HEK293 (cell line): ENCODE measurements around the gene PPCDC.

ENCODE experiments used
- ELK4 ChIP-seq: IDR thresholded peaks from 2 replicates; pipeline ENCODE4 v1.6.1; 2011; ENCODE audit warnings: mild to moderate bottlenecking, low read depth, low read length, borderline replicate concordance
- GFI1B ChIP-seq: fragments of 450-650 bp; formaldehyde crosslinking; IDR thresholded peaks from 2 replicates; pipeline ENCODE4 v1.5.1; 2016; ENCODE audit warnings: missing biosample characterization, missing genetic modification characterization
- ZBTB11 ChIP-seq: fragments of 450-650 bp; formaldehyde crosslinking; conservative IDR thresholded peaks from 2 replicates; pipeline ENCODE4 v1.5.1; 2016; ENCODE audit warnings: low read depth, missing biosample characterization, missing genetic modification characterization
- ZBTB20 ChIP-seq: fragments of 450-650 bp; formaldehyde crosslinking; IDR thresholded peaks from 2 replicates; pipeline ENCODE4 v1.5.1; 2016; ENCODE audit warnings: missing biosample characterization, missing genetic modification characterization
- ZBTB7A ChIP-seq: fragments of 450-650 bp; formaldehyde crosslinking; IDR thresholded peaks from 2 replicates; pipeline ENCODE4 v1.5.1; 2016; ENCODE audit warnings: low read depth, missing biosample characterization, missing genetic modification characterization
- ZBTB8A ChIP-seq: fragments of 450-650 bp; formaldehyde crosslinking; IDR thresholded peaks from 2 replicates; pipeline ENCODE4 v1.5.1; 2016; ENCODE audit warnings: missing biosample characterization, missing genetic modification characterization
- ZEB2 ChIP-seq: fragments of 450-650 bp; formaldehyde crosslinking; IDR thresholded peaks from 2 replicates; pipeline ENCODE4 v1.5.1; 2016; ENCODE audit warnings: missing biosample characterization, missing genetic modification characterization
- ZFP3 ChIP-seq: fragments of 450-650 bp; formaldehyde crosslinking; IDR thresholded peaks from 2 replicates; pipeline ENCODE4 v1.5.1; 2016; ENCODE audit warnings: low read depth, missing biosample characterization, missing genetic modification characterization
- ZNF114 ChIP-seq: fragments of 450-650 bp; formaldehyde crosslinking; IDR thresholded peaks from 2 replicates; pipeline ENCODE4 v1.5.0; 2017; ENCODE audit warnings: missing biosample characterization, missing genetic modification characterization
- ZNF146 ChIP-seq: fragments of 450-650 bp; formaldehyde crosslinking; IDR thresholded peaks from 2 replicates; pipeline ENCODE4 v1.5.1; 2016; ENCODE audit warnings: missing biosample characterization, missing genetic modification characterization
- ZNF155 ChIP-seq: fragments of 450-650 bp; formaldehyde crosslinking; IDR thresholded peaks from 2 replicates; pipeline ENCODE4 v1.5.1; 2016; ENCODE audit warnings: missing biosample characterization, missing genetic modification characterization
- ZNF157 ChIP-seq: fragments of 450-650 bp; formaldehyde crosslinking; IDR thresholded peaks from 2 replicates; pipeline ENCODE4 v1.5.1; 2016; ENCODE audit warnings: missing biosample characterization, missing genetic modification characterization
- ZNF174 ChIP-seq: fragments of 450-650 bp; formaldehyde crosslinking; IDR thresholded peaks from 2 replicates; pipeline ENCODE4 v1.5.0; 2017; ENCODE audit warnings: missing biosample characterization, mild to moderate bottlenecking, missing genetic modification characterization
- ZNF184 ChIP-seq: fragments of 450-650 bp; IDR thresholded peaks from 2 replicates; pipeline ENCODE4 v1.5.1; 2018; ENCODE audit warnings: missing biosample characterization, mild to moderate bottlenecking, missing genetic modification characterization
- ZNF26 ChIP-seq: fragments of 450-650 bp; formaldehyde crosslinking; IDR thresholded peaks from 2 replicates; pipeline ENCODE4 v1.5.1; 2016; ENCODE audit warnings: missing biosample characterization, missing genetic modification characterization
- ZNF280D ChIP-seq: fragments of 450-650 bp; formaldehyde crosslinking; IDR thresholded peaks from 2 replicates; pipeline ENCODE4 v1.5.1; 2016; ENCODE audit warnings: missing biosample characterization, missing genetic modification characterization
- ZNF37A ChIP-seq: fragments of 450-650 bp; IDR thresholded peaks from 2 replicates; pipeline ENCODE4 v1.5.1; 2018; ENCODE audit warnings: missing biosample characterization, missing genetic modification characterization
- ZNF518A ChIP-seq: fragments of 450-650 bp; formaldehyde crosslinking; conservative IDR thresholded peaks from 2 replicates; pipeline ENCODE4 v1.5.1; 2016; ENCODE audit warnings: low read depth, missing biosample characterization, missing genetic modification characterization
- ZNF560 ChIP-seq: fragments of 450-650 bp; formaldehyde crosslinking; IDR thresholded peaks from 2 replicates; pipeline ENCODE4 v1.5.1; 2017; ENCODE audit warnings: missing biosample characterization, missing genetic modification characterization, borderline replicate concordance
- ZNF580 ChIP-seq: fragments of 450-650 bp; formaldehyde crosslinking; IDR thresholded peaks from 2 replicates; pipeline ENCODE4 v1.5.1; 2016; ENCODE audit warnings: missing biosample characterization, missing genetic modification characterization
- ZNF747 ChIP-seq: fragments of 450-650 bp; formaldehyde crosslinking; IDR thresholded peaks from 2 replicates; pipeline ENCODE4 v1.5.1; 2016; ENCODE audit warnings: missing biosample characterization, missing genetic modification characterization
- ZNF768 ChIP-seq: fragments of 450-650 bp; formaldehyde crosslinking; IDR thresholded peaks from 2 replicates; pipeline ENCODE4 v1.5.1; 2018; ENCODE audit warnings: missing biosample characterization, mild to moderate bottlenecking, missing genetic modification characterization
- ZNF777 ChIP-seq: fragments of 450-650 bp; formaldehyde crosslinking; IDR thresholded peaks from 2 replicates; pipeline ENCODE4 v1.5.1; 2017; ENCODE audit warnings: missing biosample characterization, missing genetic modification characterization, borderline replicate concordance
- ZNF792 ChIP-seq: fragments of 450-650 bp; formaldehyde crosslinking; IDR thresholded peaks from 2 replicates; pipeline ENCODE4 v1.5.1; 2016; ENCODE audit warnings: missing biosample characterization, missing genetic modification characterization
- ZXDB ChIP-seq: fragments of 450-650 bp; formaldehyde crosslinking; IDR thresholded peaks from 2 replicates; pipeline ENCODE4 v1.5.1; 2016; ENCODE audit warnings: missing biosample characterization, missing genetic modification characterization

Gene PPCDC

GRCh38 chr15:74995182-74995778 is 28.1 kb upstream of the PPCDC start, which contains the start of gene SCAMP5 (continued):
- TF ChIP-seq ZNF518A (tag by site-specific recombination) (no peak; the same call in 1 of the 2 replicates), ZNF174 (tag by site-specific recombination) (no peak), ZNF37A (tag by site-specific recombination) (no peak), ZNF26 (no peak), ZNF768 (tag by site-specific recombination) (no peak), ZNF747 (tag by site-specific recombination) (no peak), ZBTB20 (tag by site-specific recombination) (peak; percentile 100), ZFP3 (tag by site-specific recombination) (peak; percentile 43; the same call in 1 of the 2 replicates), ZNF146 (tag by site-specific recombination) (no peak), ZBTB11 (tag by site-specific recombination) (no peak), ZNF777 (tag by site-specific recombination) (no peak), ZNF792 (no peak), ZEB2 (0 out of 2 replicates have a peak, but pooled peaks have one; percentile 25), ZNF114 (no peak), ZNF580 (tag by site-specific recombination) (no peak), ZNF157 (tag by site-specific recombination) (no peak), ZXDB (tag by site-specific recombination) (peak; percentile 48; the same call in 1 of the 2 replicates), ZNF280D (no peak), ZNF184 (tag by site-specific recombination) (no peak), ZBTB8A (tag by site-specific recombination) (no peak), ZNF155 (tag by site-specific recombination) (no peak), ZBTB7A (tag by site-specific recombination) (no peak), ZNF560 (tag by site-specific recombination) (no peak), ELK4 (no peak), GFI1B (tag by site-specific recombination) (no peak)
